CD4-positive, alpha-beta T cell treated with Interleukin-6 for 4 hours (primary cell): Measurements from ENCODE around the gene FOLR3.
"Not testable (repeated sequence)": the region's sequence is repeated elsewhere in the genome, so short reads cannot be mapped to it uniquely, and the experiment has no call there.

Source experiments
- DNase-seq: peaks from one replicate; pipeline ENCODE4 v3.0.0-alpha.2; 2020; ENCODE audit warnings: mixed read lengths

Gene FOLR3

GRCh38 chr11:72169046-72169555, 33.6 kb downstream of the FOLR3 start:
- not testable (repeated sequence) for DNase-seq

GRCh38 chr11:72169754-72170153, 34.2 kb downstream of the FOLR3 start:
- not testable (repeated sequence) for DNase-seq

- not testable (repeated sequence) for DNase-seq
Observed at GRCh38 chr11:72172043-72172442, 36.5 kb downstream of the FOLR3 start.

- DNase-seq: no peak
Observed at GRCh38 chr11:72173291-72173690, 37.8 kb downstream of the FOLR3 start.

GRCh38 chr11:72174302-72175070, 39.0 kb downstream of the FOLR3 start:
- no peak for DNase-seq

GRCh38 chr11:72177656-72178055, 42.1 kb downstream of the FOLR3 start:
- DNase-seq: no peak

- no peak for DNase-seq
Observed at GRCh38 chr11:72179049-72179803, 43.7 kb downstream of the FOLR3 start.

GRCh38 chr11:72179804-72180396, 44.4 kb downstream of the FOLR3 start:
- no peak for DNase-seq

GRCh38 chr11:72180892-72181552, 45.5 kb downstream of the FOLR3 start:
- DNase-seq: not testable (repeated sequence)

GRCh38 chr11:72181553-72181958, 46.0 kb downstream of the FOLR3 start:
- DNase-seq: not testable (repeated sequence)

- DNase-seq: no peak
Observed at GRCh38 chr11:72188267-72188666, 52.7 kb downstream of the FOLR3 start.
